T-helper 1 cell (primary cell): ENCODE results near the gene DUSP28.

Experiments
- DNase-seq, 5 donors: peaks; one replicate each; pipeline ENCODE4 v3.0.0-alpha.2; 2012 to 2020

Gene DUSP28

DNA sequence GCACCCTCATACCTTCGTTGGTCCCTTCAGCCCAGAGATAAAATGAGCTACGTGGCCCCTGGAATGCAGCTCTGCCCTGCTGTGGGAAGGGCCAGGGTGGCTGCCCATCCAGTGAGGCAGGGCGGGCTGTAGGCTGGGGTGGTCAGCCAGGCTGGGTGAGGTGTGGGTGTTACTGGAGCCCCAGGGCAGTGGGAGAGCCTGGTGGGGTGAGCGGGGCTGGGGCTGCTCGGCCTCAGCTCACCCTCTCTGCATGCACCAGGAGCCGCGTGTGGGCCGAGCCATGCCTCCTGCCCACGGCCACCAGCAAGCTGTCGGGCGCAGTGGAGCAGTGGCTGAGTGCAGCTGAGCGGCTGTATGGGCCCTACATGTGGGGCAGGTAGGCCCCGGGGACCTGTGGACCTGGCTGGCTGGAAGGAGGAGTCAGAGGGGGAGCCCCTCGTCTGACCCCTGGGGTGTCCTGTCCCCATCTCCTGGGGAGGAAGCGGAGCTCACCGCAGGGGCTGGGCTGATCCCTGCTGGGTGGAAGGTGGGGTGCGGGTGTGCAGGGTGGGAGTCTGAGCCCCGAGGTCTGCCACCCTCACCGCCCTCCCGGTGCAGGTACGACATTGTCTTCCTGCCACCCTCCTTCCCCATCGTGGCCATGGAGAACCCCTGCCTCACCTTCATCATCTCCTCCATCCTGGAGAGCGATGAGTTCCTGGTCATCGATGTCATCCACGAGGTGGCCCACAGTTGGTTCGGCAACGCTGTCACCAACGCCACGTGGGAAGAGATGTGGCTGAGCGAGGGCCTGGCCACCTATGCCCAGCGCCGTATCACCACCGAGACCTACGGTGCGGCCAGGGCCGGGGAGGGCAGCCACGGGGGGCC lies 13.6 kb downstream of the DUSP28 start:
- no peak for DNase-seq

DNA sequence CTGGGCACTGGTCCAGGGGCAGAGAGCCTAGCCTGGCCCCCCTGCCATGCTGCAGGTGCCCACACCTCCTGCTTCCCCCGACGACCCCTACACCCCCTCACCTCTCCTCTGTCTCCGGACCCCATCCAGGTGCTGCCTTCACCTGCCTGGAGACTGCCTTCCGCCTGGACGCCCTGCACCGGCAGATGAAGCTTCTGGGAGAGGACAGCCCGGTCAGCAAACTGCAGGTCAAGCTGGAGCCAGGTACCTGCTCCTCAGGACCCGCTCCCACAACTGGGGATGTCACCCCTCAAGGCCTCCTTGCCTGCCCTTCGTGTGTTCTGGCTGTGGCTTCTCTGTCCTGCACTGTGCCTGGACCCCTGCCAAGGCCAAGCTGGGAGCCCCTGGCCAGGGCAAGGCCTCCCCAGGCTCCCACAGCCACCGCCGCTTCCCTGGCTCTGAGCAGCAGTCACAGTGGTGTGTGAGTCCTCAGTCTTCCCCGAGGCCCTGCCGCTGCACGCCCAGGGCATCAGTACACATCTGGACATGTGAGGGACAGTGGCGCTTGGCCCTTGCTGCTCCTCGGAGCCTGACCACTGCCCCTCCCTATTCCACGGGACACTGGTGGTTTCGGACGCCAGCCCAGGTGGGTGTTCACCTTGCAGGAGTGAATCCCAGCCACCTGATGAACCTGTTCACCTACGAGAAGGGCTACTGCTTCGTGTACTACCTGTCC lies 14.4 kb downstream of the DUSP28 start:
- no peak for DNase-seq

DNA sequence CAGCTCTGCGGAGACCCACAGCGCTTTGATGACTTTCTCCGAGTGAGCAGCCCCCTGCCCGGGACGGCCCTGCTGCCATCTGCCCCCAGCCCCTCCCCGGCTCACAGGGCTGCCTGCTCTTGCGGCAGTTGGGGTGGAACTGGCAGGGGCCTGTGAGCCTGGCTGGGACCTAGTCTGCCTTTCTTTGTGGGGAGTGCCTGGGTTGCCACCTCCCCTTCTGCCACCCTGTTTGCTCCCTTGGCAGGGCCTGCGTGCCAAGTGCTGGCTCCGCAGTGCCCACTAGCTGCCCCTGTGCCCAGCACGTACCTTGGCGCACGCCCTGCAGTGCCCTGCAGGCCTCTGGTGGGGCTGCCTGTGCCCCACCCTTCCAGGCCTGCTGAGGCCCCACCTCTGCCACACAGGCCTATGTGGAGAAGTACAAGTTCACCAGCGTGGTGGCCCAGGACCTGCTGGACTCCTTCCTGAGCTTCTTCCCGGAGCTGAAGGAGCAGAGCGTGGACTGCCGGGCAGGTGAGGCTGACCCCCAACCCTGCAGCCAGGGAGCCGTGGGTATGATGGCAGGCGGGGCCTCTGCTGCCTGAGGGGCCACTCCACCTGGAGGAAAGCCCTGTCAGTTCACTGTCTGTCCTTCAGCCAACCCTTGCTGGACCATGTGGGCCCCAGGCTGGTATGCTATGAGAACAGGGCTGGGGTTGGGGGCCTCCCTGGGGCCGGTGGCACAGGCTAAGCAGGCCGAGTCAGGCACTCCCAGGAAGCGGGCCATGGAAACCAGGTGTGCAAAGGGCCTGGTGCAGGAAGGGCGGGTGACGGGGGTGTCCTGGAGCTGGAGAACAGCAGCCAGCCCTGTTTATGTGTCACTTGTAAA lies 15.2 kb downstream of the DUSP28 start:
- no peak for DNase-seq

DNA sequence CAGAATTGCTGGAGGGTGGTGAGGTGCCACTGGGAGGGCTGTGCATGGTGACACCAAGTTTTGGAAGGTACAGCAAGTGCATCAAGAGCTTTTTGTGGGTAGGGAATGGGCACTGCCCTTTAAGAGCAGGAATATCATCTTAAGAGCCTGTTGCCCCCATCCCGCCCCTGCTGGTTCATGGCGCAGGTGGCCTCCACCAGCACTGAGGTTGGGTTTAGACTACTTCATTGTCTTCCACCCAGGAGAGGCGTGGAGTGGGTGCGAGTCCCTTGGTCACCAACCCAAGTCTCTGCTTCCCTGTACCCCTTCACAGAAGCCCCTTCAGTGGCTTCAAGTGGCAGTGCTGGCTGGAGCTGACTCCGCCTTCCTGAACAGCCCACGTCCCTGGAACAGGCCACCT lies 15.9 kb downstream of the DUSP28 start:
- no peak for DNase-seq

DNA sequence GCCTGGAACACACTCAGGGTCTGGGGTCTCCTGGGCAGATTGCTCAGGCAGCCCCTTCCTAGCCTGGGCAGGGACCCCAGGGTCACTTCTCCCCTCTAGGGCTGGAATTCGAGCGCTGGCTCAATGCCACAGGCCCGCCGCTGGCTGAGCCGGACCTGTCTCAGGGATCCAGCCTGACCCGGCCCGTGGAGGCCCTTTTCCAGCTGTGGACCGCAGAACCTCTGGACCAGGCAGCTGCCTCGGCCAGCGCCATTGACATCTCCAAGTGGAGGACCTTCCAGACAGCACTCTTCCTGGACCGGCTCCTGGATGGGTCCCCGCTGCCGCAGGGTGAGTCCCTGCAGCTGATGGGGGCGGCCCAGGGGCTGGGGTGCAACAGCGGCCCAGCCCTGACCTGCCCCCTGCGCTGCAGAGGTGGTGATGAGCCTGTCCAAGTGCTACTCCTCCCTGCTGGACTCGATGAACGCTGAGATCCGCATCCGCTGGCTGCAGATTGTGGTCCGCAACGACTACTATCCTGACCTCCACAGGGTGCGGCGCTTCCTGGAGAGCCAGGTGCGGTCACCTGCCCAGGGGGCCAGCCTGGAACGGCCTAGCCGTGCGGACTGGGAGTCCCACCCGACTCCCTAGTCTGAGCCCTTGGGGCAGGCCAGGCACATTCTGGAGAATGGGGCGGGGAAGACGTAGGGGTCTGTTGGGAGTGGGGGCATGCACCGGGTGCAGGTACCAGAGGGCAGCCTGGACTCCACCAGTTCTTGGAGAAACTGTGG lies 16.5 kb downstream of the DUSP28 start:
- no peak for DNase-seq

DNA sequence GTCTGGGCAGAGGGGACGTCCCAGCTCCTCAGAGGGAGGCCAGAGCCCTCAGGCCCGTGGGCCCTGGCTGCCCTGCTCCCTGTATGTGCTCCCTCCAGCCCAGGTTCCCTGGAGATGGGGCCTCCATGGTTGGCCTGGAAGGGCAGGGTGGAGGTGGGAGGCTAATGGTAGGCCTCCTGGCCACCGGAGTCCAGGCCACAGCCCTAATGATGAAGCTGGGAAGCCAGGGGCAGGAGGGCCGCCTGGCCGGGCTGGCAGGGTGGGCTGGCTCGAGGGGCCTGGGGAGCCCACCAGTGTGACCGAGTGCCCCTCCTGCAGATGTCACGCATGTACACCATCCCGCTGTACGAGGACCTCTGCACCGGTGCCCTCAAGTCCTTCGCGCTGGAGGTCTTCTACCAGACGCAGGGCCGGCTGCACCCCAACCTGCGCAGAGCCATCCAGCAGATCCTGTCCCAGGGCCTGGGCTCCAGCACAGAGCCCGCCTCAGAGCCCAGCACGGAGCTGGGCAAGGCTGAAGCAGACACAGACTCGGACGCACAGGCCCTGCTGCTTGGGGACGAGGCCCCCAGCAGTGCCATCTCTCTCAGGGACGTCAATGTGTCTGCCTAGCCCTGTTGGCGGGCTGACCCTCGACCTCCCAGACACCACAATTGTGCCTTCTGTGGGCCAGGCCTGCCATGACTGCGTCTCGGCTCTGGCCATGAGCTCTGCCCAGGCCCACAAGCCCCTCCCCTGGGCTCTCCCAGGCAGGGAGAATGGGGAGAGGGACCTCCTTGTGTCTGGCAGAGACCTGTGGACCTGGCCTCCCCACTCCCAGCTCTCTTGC lies 17.3 kb downstream of the DUSP28 start:
- DNase-seq = no peak

DNA sequence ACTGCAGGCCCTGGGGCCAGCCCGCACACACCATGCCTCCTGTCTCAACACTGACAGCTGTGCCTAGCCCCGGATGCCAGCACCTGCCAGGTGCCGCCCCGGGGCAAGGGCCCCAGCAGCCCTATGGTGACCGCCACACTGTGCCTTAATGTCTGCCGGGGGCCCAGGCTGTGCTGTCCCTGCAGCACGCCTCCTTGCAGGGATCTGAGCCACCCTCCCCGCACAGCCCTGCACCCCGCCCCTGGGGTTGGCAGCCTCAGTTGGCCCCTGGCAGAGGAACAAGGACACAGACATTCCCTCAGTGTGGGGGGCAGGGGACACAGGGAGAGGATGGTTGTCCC lies 17.9 kb downstream of the DUSP28 start:
- DNase-seq = no peak

DNA sequence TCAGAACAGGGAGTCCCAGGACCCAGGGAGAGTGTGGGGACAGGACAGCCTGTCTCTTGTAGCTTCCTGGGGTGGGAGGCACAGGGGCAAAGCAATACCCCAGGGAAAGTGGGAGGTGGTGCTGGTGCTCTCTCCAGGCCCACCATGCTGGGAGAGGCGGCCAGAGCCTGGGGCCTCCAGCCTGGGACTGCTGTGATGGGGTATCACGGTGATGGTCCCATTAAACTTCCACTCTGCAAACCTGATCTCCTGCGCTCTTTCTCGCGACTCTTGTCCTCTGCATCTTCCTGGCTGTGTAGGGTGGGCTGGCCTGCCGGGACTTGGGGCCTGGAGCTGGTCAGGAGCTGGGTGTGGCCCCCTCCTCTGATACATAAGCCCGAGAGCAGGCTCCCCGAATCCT lies 18.3 kb downstream of the DUSP28 start:
- peak in 1 of 5 donors; percentile 2 for DNase-seq

DNA sequence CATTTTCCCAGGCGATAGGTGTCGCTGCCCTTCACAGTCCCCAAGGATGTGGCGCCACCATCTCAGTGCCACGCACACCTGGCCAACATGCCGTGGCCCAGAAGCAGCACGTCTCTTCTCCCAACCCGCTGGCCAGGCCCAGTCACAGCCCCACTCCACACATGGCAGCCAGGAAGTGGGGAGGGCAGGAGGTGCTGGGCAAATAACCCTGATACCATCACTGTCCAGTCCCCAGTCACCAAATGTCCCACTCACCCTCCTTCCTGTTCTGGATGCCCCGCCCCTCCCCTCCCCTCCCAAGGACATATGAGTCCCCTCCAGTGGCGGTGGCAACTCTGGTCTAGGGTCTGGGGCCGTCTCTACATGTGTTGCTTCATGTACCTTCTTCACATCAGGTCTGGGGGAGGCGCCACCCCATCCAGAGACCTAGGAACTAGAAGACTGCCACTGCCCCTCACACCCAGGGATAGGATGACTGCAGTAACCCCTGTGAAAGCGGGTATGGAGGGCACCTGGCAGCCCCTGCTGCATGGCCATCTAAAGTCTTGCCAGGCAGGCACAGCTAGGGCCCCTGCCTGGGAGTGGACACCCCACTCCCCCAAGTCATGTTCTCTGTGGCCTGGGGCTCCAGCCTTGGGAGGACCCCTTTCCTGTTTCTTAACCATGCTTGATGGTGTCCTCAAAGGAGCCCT lies 19.1 kb downstream of the DUSP28 start:
- peak in 1 of 5 donors; percentile 5 for DNase-seq

DNA sequence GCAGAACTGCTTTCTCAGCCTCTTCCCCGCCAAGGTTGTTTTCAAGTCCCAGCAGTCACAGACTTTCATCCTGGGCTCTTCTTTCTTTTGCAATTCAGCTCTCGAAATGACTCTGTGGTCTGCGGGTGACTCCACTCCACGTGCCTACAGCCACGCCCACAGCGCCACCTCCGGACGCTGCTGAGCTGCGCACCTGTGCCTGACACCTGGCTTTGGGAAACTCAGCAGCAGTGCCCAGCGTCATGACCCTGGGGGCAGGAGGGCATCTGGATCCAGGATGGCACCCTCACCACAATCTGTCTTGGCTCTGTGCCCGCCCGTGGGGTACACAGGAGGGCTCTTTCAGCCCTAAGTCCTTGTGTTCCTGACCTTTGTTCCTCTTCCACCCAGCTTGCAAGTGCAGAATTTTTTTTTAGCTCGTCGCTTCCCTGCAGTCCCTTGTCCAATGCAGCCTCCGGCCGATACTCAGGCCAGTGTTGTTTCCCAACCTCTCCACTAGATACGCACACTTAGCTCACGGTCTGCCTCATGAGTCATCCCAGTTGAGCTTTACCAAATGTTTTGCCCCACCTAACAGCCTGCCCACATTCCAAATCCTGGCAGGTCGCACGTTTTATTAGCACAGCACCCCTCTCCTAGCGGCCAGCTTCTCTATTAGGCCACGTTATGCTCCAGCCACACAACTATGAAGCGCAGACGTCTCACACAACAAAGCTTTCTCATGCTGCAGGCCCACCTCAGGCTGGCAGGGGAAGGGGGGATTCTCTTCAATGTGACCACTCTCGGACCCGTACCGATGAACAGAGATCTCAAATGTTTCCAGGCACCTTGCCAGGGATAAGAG lies 19.8 kb downstream of the DUSP28 start:
- peak; percentile 64 to 87 (median 77) for DNase-seq

DNA sequence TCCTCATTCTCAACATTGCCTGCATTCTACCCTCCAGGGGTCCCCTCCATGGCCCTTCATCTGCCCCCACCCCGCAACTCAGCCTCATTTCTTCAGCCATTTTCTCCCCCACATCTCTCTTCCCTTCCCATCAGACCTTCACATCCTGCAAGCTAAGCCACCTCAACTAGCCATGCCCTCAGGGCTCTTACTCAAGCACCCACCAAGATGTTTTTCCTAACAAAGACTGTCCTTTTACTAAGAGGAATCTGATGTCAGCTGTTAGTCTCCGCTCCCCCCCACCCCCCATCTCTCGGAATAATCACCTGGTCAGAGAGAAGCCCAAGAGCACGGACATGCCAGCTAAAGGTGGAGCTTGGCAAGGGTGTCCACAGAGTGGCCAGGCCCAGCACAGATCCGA lies 21.7 kb downstream of the DUSP28 start:
- no peak for DNase-seq

DNA sequence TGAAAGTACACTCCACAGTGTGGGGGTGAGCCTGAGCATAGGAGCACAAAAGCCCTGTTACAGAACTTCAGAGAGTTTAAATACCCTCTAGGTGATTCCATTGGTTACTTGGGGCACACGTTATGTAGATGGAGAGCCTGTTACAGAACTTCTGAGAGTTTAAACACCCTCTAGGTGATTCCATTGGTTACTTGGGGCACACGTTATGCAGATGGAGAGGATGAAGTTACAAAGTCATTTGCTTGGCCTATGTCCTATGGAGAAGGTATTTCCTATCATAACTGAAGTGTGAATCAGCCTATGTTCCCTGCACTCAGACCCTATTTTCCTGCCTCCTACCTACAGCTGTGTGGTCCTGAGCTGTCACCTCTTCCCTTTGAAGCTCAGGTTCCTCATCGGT lies 22.6 kb downstream of the DUSP28 start:
- DNase-seq = no peak

DNA sequence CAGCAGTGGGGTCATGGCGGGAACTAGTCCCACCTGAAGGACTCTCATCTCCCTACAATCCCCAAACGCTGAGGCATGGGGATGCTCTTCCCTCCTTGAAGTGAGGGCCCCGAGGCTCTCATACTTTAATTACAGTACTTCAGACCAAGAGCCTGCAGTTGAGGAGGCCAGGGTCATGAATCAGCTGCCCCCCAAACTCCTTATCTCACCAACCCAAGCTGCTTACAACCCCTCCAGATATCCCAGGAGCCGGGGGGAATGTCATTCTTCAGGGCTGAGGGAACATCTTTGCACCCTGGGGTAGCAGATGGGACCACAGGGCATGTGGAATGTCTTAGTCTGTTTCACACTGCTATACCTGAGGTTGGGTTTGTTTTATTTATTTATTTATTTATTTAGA lies 23.6 kb downstream of the DUSP28 start:
- DNase-seq = no peak

DNA sequence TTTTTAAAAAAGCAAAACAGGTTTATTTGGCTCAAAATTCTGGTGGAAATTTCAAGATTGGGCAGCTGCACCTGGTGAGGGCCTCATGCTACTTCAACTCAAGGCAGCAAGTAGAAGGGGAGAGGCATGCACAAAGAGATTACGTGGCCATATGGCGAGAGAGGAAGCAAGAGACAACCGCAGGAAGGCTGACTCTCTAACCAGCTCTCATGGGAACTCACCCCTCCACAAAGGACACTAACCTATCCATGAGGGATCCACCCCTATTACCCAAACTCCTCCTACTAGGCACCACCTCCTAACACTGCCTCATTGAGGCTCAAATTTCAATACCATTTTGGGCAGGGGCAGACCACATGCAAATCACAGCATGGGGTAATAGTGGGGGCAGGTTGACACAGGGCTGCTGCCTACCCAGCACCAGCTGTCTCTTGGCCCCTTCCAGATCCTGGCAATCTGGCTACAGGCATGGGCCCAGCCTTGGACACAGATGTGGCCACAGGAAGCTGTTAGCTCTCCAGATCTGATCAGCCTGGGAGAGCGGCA lies 24.4 kb downstream of the DUSP28 start:
- DNase-seq = peak in 1 of 5 donors; percentile 34

DNA sequence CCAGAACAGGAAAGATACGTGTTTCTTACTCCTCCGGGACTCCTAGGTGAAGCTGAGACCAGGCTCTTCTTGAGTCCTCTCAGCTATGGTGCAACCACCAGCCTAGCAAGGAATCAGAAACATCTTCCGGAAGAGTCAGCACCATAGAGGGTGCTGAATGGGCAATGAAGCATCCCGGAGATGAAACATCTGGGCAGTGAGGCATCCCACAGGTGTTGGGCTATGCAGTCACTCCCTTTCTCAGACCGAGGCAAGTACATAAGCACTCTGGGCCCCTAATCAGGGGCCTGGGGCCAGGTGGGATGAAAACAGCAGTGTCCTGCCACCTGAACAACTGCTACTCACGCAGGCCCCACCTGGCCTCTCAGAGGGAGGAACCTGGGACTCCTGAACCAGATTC lies 24.9 kb downstream of the DUSP28 start:
- no peak for DNase-seq

DNA sequence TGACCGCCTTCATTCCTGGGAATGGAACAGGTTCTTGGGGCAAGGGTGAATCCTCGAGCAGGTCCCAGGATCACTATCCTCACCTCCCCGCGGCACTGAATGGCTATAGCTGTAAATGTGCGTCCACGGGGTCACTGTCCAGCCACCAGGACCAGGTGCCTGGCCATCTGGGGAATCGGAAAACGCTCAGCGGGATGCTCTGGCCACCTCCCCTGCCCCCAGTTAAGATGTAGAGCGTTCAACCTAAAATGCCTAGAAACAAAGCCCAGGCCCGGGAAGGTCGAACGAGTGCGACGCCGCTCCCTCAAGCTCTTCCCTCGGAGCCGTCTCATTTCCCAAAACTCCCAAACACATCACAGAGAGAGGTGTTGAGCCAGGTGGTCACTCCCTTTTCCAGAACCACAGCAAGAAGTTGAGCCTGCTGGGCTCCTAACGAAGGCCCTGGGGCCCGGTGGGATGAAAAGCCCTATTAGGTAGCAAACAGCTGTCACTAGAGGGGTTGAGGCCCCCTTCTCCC lies 25.6 kb downstream of the DUSP28 start:
- no peak for DNase-seq

DNA sequence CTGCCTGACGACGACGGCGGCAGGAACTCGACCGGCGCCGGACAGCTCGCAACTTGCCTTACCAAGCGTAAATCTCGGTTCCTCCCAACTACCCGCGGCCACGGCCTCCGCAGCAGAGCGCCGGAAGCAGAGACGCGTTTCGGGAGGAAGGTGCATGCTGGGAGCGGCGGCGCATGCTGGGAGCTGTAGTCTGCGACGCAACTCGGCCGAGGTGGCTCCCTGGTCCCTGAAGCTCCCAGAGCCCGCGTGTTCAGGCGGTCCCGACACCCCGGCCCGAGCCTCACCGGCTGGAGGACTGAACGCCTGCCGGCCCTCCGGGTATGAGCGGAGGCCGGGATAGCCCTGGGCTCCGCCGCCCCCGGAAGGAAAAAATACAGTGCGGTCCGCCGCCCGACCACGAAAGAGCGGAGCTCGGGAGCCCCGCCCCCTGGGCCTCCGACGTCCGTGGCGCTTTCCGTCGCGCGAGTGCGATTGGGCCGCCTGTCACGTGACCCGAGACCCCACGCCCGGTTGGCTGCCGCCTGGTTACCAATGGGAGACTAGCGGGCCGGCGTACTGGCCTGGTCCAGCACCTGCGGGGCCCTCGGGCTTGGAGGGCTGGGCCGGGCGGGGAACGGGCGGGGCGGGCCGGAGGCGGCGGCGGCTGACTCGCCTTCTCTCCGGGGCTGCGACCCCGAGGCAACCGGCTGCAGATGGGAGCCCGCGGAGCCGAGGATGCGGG lies 26.2 kb downstream of the DUSP28 start, which contains the start of gene CAPN10:
Gene CAPN10 (plus strand): TSS at position 537 of the 721 bp plus-strand sequence. CDS start 178 bp downstream, at position 715.
- DNase-seq = peak; percentile 93 to 96 (median 95)
